GM19467 (cell line): ENCODE results near the gene CIAO2B.
"Not testable (repeated sequence)": the region's sequence is repeated elsewhere in the genome, so short reads cannot be mapped to it uniquely, and the experiment has no call there.

ENCODE experiments used
- ATAC-seq: cut with Tn5 transposase; IDR thresholded peaks from one replicate; pipeline ENCODE4 v1.9.1; 2021; ENCODE audit warnings: mild to moderate bottlenecking, moderate library complexity; ENCODE audit not compliant: unreplicated experiment

Gene CIAO2B

DNA sequence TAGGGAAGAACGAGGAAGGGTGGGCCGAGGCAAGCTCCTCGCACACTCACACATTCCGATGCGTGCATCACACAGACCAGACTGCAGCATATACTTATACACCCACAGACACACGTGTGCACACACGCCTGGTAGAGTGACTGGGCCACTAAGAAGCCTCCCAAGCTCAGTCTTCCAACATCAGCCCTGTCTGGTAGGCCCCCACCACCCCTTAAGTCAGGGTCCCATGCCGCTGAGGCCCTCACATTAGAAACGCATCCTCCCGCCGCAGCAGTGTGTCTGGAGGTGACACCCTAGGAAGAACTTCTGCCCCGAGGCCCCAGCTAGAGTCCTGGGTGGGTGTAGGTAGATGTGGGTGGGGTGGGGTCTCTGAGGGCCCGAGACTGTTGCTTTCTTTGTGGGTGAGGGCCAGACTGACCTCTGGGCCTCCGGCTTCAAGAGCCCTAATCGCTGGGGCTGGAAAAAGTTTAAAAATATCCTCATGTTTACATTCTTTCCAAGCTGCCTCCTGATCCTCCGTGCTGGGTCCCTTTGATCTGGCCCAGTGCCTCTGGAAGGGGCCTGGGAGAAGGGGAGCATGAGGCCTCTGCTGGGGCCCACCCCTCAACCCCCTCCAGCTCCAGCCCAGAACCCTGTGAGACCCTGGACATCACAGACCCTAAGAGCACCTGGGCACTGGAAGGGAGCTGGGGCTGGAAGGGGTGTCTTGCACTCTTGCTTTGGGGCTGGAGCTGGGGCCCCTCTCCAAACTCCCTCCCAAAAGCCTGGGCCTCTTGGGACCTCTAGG lies 29.2 kb downstream of the CIAO2B start:
- no peak for ATAC-seq

DNA sequence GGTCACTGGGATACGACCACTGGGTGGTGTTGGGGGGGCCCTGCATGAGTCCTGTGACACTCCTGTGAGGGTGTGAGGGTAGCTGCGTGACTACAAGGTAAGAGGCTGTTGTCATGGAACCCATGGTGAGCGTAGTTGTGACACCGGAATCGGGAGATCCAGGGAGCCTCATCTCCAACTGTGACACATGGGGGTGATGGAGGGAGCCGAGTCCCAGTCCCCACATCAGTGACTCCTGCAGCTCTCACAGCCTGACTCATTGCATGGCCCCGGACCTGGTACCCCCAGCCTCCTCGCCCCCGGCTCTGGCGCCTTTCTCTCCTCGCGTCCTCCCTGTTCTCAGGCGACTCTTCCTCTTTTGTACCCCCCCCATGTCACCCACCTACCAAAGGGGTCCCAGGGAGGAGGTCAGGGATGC lies 29.8 kb downstream of the CIAO2B start:
- no peak for ATAC-seq

DNA sequence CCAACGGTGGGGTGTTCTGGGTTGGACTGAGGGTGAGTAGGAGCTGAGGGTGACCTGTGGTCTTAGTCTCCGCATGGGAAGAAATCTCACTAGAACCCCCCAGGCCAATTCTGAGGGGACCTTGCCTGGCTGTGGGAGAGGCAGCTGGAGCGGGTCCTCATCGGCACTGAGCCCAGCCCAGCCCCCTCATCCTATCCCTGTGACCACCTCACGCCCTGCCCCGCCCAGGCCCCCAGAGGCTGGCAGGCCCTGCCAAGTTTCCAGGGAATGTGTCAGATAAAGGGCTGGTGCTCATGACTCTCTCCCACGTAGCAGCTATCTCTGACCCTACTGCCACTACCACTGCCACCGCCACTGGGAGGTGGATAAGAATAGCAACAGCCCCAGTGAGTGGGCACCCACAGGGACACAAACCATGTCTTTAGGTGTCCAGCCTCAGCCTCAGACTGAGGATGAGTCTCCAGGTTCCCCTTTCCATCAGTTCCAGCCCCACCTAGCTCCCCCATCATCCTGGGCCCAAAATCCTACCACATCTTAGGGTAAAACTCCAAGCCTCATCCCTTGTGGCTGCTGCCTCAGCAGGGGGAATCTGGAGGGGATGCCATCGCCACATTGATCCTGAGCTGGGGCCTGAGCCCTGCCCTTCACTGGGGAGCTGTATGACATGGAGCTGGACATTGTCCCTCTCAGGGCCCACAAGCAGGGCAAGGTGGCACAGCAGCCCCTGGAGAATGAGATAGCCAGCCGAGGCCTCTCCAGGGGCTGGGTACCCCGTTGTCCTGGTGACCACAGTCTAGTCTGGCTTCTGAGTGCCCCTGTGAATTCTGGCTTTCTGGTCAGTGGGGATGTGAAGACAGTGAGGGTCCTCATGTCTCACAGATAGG lies 30.4 kb downstream of the CIAO2B start:
- ATAC-seq: no peak

DNA sequence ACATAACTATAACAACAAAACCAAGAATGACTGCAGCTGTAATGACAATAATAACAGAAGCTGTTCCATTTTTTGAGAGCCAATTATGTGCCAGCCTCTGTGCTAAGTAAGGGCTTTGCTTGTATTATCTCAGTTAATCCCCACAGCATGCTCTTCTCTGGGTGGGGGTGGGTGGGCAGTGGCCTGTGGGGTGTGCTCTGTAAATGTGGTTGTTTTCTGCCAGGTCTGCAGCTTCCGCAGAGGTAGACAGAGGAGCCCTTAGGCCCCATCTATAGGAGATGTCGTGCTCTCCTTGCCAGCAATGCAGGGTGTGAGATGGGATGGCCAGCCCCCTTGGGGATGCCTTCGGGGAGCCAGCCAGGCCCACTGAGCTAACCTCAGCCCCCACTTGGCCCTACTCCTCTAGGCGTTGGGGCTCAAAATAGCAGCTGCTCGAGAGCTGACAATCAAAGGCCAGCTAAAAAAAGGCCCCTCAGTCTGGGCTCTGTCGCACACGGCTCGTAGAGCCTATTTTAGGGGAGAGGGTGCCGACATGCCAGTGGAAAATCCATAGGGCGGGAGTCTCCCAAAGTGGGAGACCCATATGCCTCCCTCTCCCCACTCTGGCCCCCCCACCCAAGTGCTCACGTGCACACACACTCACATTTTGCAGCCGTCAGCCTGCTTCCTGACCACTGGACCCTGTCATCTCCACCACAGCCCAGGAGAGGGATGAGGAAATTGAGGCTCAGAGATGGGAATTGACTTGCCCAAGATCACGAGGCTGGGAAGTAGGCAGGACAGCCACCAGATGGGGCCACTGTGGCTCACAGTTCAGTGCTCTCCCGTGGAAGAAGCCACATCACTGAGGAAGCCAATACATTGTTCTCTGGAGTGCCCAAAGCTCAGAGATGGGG lies 31.3 kb downstream of the CIAO2B start:
- ATAC-seq: no peak

DNA sequence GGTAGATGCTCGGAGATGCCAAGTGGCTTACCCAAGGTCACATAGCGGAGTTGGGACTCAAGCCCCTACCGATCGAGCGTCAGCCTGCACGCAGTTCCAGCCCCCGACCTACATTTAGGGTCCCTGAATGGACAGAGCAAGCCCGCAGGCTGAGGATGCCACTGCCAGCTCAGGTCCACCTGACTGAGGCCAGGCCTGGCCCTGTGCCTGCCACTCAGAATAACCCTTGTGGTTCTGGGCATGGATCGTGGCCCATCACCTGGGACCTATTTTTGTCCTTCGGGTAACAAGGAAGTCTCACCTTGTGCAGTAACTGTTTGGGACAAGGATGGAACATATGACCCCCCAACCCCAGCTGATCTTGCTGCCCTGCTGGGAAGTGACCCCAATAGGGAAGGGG lies 32.6 kb downstream of the CIAO2B start:
- no peak for ATAC-seq

DNA sequence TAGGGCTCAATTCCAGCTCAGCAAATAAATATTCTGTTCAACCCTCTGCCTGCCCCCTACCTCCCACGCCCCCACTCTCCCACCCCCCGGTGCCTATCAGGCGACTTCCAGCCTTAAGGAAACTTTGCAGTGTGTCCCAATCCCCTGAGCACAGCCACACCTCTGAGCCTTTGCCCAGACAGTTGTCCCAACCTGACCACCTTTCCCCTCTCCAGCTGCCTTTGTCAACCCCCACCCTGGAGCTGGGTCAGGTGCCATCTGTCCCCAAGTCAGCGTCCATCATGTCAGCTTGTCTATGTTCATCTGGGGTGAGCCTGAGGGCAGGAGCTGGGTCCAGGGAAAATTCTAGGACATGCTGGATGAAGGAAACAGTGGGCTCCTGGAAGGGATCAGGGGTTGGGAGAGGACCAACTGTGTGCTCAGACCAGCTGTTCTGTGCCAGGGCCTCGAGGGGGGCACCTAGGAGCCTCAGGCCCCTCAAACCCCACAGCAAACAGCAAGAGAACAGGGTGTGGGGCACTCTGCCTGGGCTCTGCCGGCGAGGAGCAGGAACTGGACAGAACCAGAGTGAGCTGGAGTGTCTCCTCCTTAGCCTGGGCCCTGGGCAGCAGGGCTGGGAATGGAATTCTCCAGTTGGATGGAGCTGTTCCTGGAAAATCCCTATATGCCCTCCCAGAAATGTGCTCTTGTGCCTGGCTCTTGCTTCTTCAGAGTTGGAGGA lies 33.3 kb downstream of the CIAO2B start:
- no peak for ATAC-seq

DNA sequence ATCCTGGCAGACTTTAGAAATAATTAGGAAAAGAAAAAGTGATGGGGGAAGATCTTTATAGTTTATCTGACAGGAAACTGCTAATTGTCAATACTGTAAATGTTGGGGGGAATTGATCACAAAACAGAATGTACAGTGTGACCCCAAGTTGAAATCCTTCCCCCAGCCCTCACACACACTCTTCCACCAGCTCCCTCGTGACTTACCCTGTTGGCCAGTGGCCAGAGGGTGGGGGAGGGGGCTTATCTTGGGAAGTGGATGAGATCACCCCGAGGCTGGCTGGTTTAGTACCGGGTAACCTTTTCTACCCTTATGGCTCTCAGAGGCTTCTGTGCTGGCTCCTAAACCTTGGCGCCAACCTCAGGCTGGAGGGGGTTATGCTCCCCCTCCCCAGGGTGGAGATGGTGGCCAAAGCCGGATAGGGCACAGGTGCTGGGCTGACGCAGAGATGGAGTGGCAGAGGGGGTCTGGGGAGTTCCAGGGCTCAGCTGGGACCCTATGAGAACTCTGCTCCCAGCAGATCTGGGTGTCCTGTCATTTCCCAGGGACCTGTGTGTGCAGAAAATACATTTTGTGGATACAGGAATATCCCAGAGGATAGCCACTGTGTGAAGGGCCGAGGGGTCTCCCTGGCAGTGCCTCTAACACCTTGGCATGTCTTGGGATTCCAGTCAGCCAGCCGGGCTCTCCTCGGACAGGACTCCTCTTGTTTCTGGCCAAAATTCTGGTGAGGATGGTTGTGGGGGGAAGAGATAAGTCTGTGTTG lies 34.1 kb downstream of the CIAO2B start:
- ATAC-seq: no peak

DNA sequence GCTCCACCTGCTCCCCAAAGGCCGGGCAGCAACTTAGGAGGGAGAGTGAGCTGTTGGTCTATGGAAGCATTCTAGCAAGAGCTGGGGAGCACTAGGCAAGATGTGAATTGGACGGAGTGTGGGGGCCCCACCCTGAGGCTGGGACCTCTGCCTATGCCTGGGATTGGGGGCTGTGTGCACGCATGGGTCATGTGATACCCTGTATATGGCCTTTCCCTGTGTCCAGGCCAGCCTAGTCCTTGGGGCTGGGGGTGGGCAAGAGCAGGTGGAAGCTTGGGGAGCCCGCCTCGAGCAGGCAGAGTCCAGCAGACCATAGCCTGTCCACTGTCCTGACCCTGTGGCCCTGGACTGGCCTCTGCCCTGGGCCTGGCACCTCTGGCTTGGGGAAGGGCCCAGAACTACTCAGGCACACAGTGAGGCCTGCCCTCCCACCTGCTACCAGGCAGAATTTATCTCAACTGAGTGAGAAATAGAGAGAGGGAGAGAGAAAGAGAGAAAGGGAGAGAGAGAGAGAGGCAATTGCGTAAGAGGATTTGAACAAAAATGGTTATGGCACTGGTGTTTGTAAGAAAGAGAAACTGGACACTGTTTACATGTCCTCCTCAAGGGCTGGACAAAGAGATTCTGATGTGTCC lies 34.8 kb downstream of the CIAO2B start:
- ATAC-seq: no peak

DNA sequence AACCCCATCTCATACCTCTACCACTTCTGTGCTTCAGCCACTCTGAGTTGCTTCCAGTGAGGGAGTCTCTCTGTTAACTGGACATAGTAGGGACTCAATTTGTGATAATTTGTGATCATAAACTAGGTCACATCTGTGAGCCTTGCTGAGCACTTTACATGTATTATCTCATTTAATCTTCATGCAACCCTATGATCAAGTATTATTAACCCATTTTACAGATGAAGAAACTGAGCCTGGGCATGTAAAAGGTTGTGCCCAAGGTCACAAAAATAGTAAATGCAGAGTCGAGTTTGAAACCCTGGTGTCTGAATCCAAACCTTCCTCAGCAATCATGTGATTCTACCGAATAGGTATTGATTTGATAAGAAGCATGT lies 35.3 kb downstream of the CIAO2B start:
- ATAC-seq: no peak

DNA sequence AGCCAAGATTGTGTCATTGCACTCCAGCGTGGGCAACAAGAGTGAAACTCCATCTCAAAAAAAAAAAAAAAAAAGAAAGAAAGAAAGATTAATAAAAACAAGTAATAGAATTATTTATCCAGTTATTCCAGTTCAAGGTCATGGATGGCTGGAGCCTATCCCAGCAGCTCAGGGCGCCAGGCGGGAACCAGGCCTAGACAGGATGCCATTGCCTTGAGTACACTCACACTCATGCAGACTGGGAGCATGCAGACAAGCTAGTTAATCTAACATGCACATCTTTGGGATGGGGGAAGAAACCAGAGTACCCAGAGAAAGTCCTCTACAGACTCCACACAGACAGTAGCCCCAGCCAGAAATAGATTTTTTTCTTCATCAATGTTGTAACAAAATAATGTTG lies 36.0 kb downstream of the CIAO2B start:
- no peak for ATAC-seq

DNA sequence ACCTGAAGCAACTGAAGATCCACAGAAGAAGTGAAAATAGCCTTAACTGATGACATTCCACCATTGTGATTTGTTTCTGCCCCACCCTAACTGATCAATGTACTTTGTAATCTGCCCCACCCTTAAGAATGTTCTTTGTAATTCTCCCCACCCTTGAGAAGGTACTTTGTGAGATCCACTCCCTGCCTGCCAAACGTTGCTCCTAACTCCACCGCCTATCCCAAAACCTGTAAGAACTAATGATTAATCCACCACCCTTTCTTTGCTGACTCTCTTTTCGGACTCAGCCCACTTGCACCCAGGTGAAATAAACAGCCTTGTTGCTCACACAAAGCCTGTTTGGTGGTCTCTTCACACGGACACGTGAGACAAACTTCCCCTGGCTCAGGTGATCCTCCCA lies 37.5 kb downstream of the CIAO2B start:
- not testable (repeated sequence) for ATAC-seq

DNA sequence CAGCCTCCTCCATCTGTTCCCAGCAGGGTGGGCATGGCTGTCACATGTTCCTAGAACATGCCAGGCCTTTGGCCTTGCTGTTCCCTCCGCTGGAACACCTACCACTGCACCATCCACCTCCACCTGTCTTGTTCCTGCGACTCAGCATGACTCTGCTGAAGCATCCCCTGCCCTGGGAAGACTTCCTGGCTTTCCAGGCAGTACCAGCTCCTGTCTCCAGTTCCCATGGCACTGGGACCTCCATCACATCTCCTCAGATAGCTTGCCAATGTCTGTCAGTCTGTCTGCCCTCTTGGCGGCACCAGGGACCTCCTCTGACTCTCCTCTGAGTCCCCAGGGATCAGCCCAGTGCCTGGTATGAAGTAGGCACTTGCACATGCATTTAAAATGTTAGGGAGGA lies 38.2 kb downstream of the CIAO2B start:
- ATAC-seq: no peak

DNA sequence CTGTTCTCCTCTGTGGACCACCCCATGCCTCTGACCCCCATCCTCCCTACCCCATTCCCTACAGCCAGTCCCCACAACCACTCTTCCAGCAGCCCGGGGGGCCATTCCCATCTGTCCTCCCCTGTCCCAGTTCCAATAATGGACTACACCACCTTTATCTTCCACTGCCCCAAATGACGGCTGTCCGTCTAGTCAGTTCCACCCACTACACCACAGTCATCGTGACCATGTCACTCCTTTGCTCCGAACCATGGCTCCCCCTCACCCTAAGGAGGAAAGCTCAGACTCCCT lies 38.6 kb downstream of the CIAO2B start:
- ATAC-seq: no peak

DNA sequence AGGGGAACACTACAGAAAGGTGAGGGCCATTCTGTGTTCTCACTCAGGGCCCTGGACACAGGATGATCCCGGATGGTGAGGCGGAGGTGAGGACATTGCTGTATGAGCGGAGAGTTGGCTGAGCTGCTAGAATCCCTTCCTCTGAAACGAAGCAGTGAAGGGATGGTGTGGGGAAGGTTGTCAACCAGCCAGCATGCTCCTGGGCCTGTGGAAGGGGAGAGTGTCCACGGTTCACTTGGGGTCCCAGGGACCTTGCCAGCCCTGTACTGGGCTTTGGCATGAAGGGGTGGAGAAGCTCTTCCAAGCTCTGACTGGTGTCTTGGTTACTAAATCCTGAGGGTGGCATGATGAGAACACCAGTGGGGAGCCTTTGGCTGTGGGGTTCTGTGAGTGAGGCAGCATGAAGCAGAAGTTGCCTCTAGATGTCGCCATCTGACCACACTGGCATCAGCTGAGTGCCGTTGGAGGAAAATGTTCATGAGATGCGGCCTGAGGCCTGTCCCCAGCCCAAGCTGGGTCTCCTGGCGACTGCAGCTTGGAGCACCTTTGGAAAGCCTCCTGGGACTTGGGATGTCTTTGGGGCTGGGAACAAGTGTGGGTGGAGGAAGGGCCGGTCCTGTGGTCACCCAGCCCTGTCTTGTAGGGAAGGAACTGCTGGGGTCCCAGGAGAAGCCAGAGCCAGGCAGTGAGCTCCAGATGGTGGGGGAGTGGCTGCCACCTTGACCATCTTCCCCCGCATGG lies 39.1 kb downstream of the CIAO2B start:
- no peak for ATAC-seq

DNA sequence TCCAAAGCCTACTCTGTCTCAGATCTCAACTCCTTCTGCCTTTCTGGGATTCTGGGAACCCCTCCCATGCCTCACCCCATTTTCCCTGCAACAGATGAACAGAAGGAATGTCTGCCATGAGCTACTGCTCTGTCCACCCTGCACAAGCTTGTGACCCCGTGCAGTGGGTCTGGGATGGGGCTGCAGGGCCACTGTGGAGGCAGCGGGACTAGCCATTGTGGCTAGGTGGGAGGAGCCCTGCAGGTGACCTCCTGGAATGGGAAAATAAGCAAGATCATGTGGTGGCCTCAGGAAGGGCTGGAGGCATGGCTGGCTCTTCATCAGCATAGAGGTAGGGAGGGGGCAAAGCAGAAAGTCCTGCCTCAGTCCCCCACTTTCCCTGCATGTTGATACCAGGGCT lies 40.1 kb downstream of the CIAO2B start:
- no peak for ATAC-seq

DNA sequence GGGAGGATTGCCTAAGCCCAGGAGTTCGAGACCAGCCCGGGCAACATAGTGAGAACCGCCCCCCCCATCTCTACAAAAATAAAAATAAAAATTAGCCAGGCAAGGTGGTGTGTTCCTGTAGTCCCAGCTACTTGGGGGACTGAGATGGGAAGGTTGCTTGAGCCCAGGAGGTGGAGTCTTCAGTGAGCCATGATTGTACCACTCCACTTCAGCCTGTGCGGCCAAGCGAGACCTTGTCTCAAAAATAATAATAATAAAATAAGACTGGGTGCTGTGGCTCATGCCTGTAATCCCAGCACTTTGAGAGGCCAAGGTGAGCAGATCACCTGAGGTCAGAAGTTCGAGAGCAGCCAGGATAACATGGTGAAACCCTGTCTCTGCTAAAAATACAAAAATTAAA lies 42.4 kb downstream of the CIAO2B start:
- no peak for ATAC-seq

DNA sequence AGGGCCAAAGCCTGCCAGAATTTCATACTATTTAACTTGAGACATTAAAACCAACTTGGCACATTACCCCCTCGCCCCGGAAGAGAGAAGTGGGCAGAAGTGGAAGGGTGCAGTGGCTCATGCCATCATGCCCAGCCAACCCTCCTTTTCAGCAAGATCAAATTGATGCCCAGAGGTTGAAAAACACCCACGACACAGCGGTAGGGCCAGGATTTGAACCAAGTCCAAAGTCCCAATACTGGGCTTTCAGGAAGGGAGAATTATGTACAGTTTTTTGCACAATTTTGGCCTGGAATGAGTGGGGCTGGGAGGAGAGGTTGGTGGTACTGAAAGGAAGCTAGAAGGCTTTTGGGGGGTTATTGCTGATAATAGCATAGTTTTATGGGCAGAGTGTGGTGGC lies 42.8 kb downstream of the CIAO2B start:
- no peak for ATAC-seq

DNA sequence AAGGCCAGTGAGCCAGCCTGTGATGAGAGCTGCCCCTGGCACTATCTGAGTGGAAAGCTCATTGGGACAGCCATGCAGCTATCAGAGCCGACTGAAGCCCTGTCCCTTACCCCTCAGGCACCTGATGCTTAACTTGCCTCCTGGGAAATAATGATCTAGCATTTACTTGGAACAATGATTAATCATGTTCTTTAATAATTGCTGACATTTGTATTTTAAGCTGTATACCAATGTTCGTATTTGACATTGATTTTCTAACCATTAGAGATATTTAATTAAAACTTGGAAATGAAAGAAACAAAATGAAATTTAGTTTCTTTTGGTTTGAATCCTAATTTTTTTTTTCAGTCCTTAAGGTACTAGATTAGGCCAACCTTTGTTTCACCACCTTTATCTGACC lies 43.4 kb downstream of the CIAO2B start:
- ATAC-seq: no peak

DNA sequence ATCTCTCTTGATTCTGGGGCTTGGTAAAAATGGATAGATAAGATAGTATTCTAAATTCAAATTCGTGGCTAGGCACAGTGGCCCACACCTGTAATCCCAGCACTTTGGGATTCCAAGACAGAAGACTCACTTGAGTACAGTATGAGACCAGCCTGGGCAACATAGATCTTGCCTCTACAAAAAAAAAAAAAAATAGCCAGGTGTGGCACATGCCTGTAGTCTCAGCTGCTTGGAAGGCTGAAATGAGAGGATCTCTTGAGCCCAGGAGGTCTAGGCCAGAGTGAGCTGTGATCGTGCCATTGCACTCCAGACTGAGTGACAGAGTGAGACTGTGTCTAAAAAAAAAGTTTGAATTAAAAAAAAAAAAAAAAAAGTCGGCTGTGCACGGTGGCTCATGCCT lies 44.6 kb downstream of the CIAO2B start:
- ATAC-seq: no peak
